ENCODE results near the gene ST8SIA4. TPM values are rescaled to one million over a fixed set of nuclear protein-coding genes. Genes with fewer than 3 reads are reported as not detected.

Gene ST8SIA4
- polyA plus RNA-seq, 2 donors, result 0.35 to 0.36 TPM

GRCh38 chr5:100840370-100840769 is 62.7 kb downstream of the ST8SIA4 start:
- no peaks in the 10 kb centered on the region for H3K27me3 ChIP-seq (ENCODE audit: control insufficient read depth in 1 of 2, insufficient read depth in 2 of 2, low read length in 2 of 2)
- no peaks in the 10 kb centered on the region for H3K36me3 ChIP-seq (ENCODE audit: control insufficient read depth in 2 of 2, insufficient read depth in 2 of 2, low read length in 1 of 2)
- 39 to 52% methylated on average over 2 of the region's 2 CpGs for WGBS, 2 donors
- no peak overlapping the region for H3K27ac ChIP-seq (ENCODE audit: low read depth in 2 of 2, low read length in 1 of 2)
- no peaks in the 10 kb centered on the region for H3K4me1 ChIP-seq (ENCODE audit: control insufficient read depth in 2 of 2, insufficient read depth in 2 of 2, low read length in 1 of 2)
- no peaks in the 10 kb centered on the region for H3K9me3 ChIP-seq (ENCODE audit: control insufficient read depth in 2 of 2, insufficient read depth in 1 of 2, low read depth in 1 of 2, low read length in 1 of 2)
- H3K4me3 ChIP-seq (ENCODE audit: low read depth in 1 of 2, low read length in 2 of 2), result no peak overlapping the region

DNA sequence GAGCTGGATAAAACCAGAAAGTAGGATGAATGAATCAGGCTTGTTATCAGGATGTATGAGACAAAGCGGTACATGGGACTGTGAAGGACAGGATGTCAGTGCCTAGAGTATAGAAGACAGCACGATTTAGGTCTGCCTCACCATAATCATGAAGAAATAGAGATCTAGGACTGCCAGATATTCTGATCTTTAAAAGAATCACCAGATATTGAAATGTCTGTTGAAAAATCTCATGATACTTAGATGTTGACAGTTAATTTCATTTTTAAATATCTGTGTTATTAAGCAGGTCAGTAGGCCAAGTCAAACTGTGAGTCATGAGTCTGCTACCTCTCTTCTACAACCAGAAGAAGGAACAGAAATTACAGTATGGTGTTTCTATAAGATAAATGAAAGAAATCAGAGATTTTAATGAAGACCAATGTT is 65.0 kb downstream of the ST8SIA4 start:
- H3K4me1 ChIP-seq (ENCODE audit: control insufficient read depth in 2 of 2, insufficient read depth in 2 of 2, low read length in 1 of 2), result no peaks in the 10 kb centered on the region
- no peak overlapping the region for H3K4me3 ChIP-seq (ENCODE audit: low read depth in 1 of 2, low read length in 2 of 2)
- no peaks in the 10 kb centered on the region for H3K27me3 ChIP-seq (ENCODE audit: control insufficient read depth in 1 of 2, insufficient read depth in 2 of 2, low read length in 2 of 2)
- H3K27ac ChIP-seq (ENCODE audit: low read depth in 2 of 2, low read length in 1 of 2), result no peak overlapping the region
- no peaks in the 10 kb centered on the region for H3K36me3 ChIP-seq (ENCODE audit: control insufficient read depth in 2 of 2, insufficient read depth in 2 of 2, low read length in 1 of 2)
- 87 to 90% methylated on average over 2 of the region's 2 CpGs for WGBS, 2 donors
- H3K9me3 ChIP-seq (ENCODE audit: control insufficient read depth in 2 of 2, insufficient read depth in 1 of 2, low read depth in 1 of 2, low read length in 1 of 2), result no peaks in the 10 kb centered on the region

- Histone ChIP-seq H3K36me3 (ENCODE audit: control insufficient read depth in 2 of 2, insufficient read depth in 2 of 2, low read length in 1 of 2) (no peaks in the 10 kb centered on the region), H3K4me3 (ENCODE audit: low read depth in 1 of 2, low read length in 2 of 2) (no peak overlapping the region), H3K27ac (ENCODE audit: low read depth in 2 of 2, low read length in 1 of 2) (no peak overlapping the region), H3K27me3 (ENCODE audit: control insufficient read depth in 1 of 2, insufficient read depth in 2 of 2, low read length in 2 of 2) (no peaks in the 10 kb centered on the region), H3K4me1 (ENCODE audit: control insufficient read depth in 2 of 2, insufficient read depth in 2 of 2, low read length in 1 of 2) (no peaks in the 10 kb centered on the region), H3K9me3 (ENCODE audit: control insufficient read depth in 2 of 2, insufficient read depth in 1 of 2, low read depth in 1 of 2, low read length in 1 of 2) (no peaks in the 10 kb centered on the region)
- WGBS, 2 donors, result 94 to 95% methylated on average over 2 of the region's 2 CpGs
Measured at GRCh38 chr5:100834519-100834918, 68.6 kb downstream of the ST8SIA4 start.

- Histone ChIP-seq H3K27me3 (ENCODE audit: control insufficient read depth in 1 of 2, insufficient read depth in 2 of 2, low read length in 2 of 2) (no peaks in the 10 kb centered on the region), H3K9me3 (ENCODE audit: control insufficient read depth in 2 of 2, insufficient read depth in 1 of 2, low read depth in 1 of 2, low read length in 1 of 2) (no peaks in the 10 kb centered on the region), H3K4me3 (ENCODE audit: low read depth in 1 of 2, low read length in 2 of 2) (no peak overlapping the region), H3K27ac (ENCODE audit: low read depth in 2 of 2, low read length in 1 of 2) (no peak overlapping the region), H3K4me1 (ENCODE audit: control insufficient read depth in 2 of 2, insufficient read depth in 2 of 2, low read length in 1 of 2) (peaks cover 0 to 2% of the 10 kb centered on the region in 2 donors), H3K36me3 (ENCODE audit: control insufficient read depth in 2 of 2, insufficient read depth in 2 of 2, low read length in 1 of 2) (no peaks in the 10 kb centered on the region)
- 88 to 91% methylated on average over 6 of the region's 6 CpGs for WGBS, 2 donors
Measured at GRCh38 chr5:100832252-100833230, 70.5 kb downstream of the ST8SIA4 start.

DNA sequence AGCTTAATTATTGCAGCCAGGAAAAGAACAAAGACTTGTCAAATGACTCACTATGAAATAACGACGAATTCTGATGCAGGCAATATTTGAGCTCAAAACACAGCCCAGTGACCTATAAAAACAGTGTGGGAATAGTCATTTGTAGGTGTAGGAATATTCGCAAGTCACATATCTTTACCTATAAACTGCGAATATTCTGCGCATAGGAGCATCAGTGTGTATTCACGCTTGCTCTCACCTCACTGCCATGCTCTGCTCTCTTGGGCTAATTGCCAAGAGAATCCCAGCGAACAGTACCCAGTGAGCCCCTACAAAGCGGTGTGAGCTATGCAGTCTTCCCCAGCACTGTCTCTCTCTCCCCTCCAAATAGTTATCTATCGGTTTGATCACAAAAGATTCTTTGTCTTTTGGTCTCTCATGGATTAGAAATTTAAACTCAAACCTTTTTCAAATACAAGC is 74.2 kb downstream of the ST8SIA4 start:
- Histone ChIP-seq H3K4me1 (ENCODE audit: control insufficient read depth in 2 of 2, insufficient read depth in 2 of 2, low read length in 1 of 2) (peaks cover 0 to 2% of the 10 kb centered on the region in 2 donors), H3K27ac (ENCODE audit: low read depth in 2 of 2, low read length in 1 of 2) (no peak overlapping the region), H3K4me3 (ENCODE audit: low read depth in 1 of 2, low read length in 2 of 2) (no peak overlapping the region), H3K9me3 (ENCODE audit: control insufficient read depth in 2 of 2, insufficient read depth in 1 of 2, low read depth in 1 of 2, low read length in 1 of 2) (no peaks in the 10 kb centered on the region), H3K36me3 (ENCODE audit: control insufficient read depth in 2 of 2, insufficient read depth in 2 of 2, low read length in 1 of 2) (no peaks in the 10 kb centered on the region), H3K27me3 (ENCODE audit: control insufficient read depth in 1 of 2, insufficient read depth in 2 of 2, low read length in 2 of 2) (no peaks in the 10 kb centered on the region)
- 81 to 82% methylated on average over 9 of the region's 9 CpGs for WGBS, 2 donors

GRCh38 chr5:100828071-100828897 is 74.8 kb downstream of the ST8SIA4 start:
- Histone ChIP-seq H3K9me3 (ENCODE audit: control insufficient read depth in 2 of 2, insufficient read depth in 1 of 2, low read depth in 1 of 2, low read length in 1 of 2) (no peaks in the 10 kb centered on the region), H3K27me3 (ENCODE audit: control insufficient read depth in 1 of 2, insufficient read depth in 2 of 2, low read length in 2 of 2) (no peaks in the 10 kb centered on the region), H3K4me3 (ENCODE audit: low read depth in 1 of 2, low read length in 2 of 2) (no peak overlapping the region), H3K36me3 (ENCODE audit: control insufficient read depth in 2 of 2, insufficient read depth in 2 of 2, low read length in 1 of 2) (no peaks in the 10 kb centered on the region), H3K4me1 (ENCODE audit: control insufficient read depth in 2 of 2, insufficient read depth in 2 of 2, low read length in 1 of 2) (peaks cover 0 to 2% of the 10 kb centered on the region in 2 donors), H3K27ac (ENCODE audit: low read depth in 2 of 2, low read length in 1 of 2) (no peak overlapping the region)
- 44 to 52% methylated on average over 7 of the region's 7 CpGs for WGBS, 2 donors

- 24 to 30% methylated on average over 2 of the region's 2 CpGs for WGBS, 2 donors
- Histone ChIP-seq H3K27me3 (ENCODE audit: control insufficient read depth in 1 of 2, insufficient read depth in 2 of 2, low read length in 2 of 2) (no peaks in the 10 kb centered on the region), H3K36me3 (ENCODE audit: control insufficient read depth in 2 of 2, insufficient read depth in 2 of 2, low read length in 1 of 2) (no peaks in the 10 kb centered on the region), H3K27ac (ENCODE audit: low read depth in 2 of 2, low read length in 1 of 2) (no peak overlapping the region), H3K4me1 (ENCODE audit: control insufficient read depth in 2 of 2, insufficient read depth in 2 of 2, low read length in 1 of 2) (peaks cover 0 to 2% of the 10 kb centered on the region in 2 donors), H3K9me3 (ENCODE audit: control insufficient read depth in 2 of 2, insufficient read depth in 1 of 2, low read depth in 1 of 2, low read length in 1 of 2) (no peaks in the 10 kb centered on the region), H3K4me3 (ENCODE audit: low read depth in 1 of 2, low read length in 2 of 2) (no peak overlapping the region)
Measured at GRCh38 chr5:100827481-100827889, 75.6 kb downstream of the ST8SIA4 start.

DNA sequence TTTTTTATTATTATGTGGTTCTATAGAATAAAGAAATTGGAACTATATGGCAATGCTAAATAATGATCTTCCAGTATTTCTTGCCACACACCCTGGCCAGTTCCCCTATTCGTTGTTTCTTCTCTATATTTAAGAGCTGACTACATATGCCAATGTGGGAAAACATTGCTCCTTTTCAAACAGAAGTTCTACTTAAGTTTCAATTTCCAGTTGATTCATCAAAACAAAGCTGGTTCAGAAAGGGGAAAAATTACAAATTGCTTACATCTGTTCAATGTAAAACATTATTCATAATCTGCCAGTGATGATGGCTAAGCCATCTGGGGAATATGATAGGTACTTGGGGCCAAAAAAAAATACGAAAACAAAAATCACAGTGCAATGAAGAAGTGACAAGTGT is 76.9 kb downstream of the ST8SIA4 start:
- H3K27ac ChIP-seq (ENCODE audit: low read depth in 2 of 2, low read length in 1 of 2), result no peak overlapping the region
- WGBS, 2 donors, result 70 to 75% methylated on average over 2 of the region's 2 CpGs
- no peaks in the 10 kb centered on the region for H3K9me3 ChIP-seq (ENCODE audit: control insufficient read depth in 2 of 2, insufficient read depth in 1 of 2, low read depth in 1 of 2, low read length in 1 of 2)
- H3K27me3 ChIP-seq (ENCODE audit: control insufficient read depth in 1 of 2, insufficient read depth in 2 of 2, low read length in 2 of 2), result no peaks in the 10 kb centered on the region
- no peaks in the 10 kb centered on the region for H3K36me3 ChIP-seq (ENCODE audit: control insufficient read depth in 2 of 2, insufficient read depth in 2 of 2, low read length in 1 of 2)
- H3K4me3 ChIP-seq (ENCODE audit: low read depth in 1 of 2, low read length in 2 of 2), result no peak overlapping the region
- peaks cover 0 to 2% of the 10 kb centered on the region in 2 donors for H3K4me1 ChIP-seq (ENCODE audit: control insufficient read depth in 2 of 2, insufficient read depth in 2 of 2, low read length in 1 of 2)

- H3K36me3 ChIP-seq (ENCODE audit: control insufficient read depth in 2 of 2, insufficient read depth in 2 of 2, low read length in 1 of 2), result no peaks in the 10 kb centered on the region
- no peaks in the 10 kb centered on the region for H3K9me3 ChIP-seq (ENCODE audit: control insufficient read depth in 2 of 2, insufficient read depth in 1 of 2, low read depth in 1 of 2, low read length in 1 of 2)
- no peak overlapping the region for H3K27ac ChIP-seq (ENCODE audit: low read depth in 2 of 2, low read length in 1 of 2)
- peaks cover 0 to 2% of the 10 kb centered on the region in 2 donors for H3K4me1 ChIP-seq (ENCODE audit: control insufficient read depth in 2 of 2, insufficient read depth in 2 of 2, low read length in 1 of 2)
- H3K4me3 ChIP-seq (ENCODE audit: low read depth in 1 of 2, low read length in 2 of 2), result no peak overlapping the region
- no peaks in the 10 kb centered on the region for H3K27me3 ChIP-seq (ENCODE audit: control insufficient read depth in 1 of 2, insufficient read depth in 2 of 2, low read length in 2 of 2)
Measured at GRCh38 chr5:100824635-100825034, 78.4 kb downstream of the ST8SIA4 start.
